Smooth muscle cell (in vitro differentiated cells): ENCODE data around the gene TP53RK. TPM values are rescaled to one million over a fixed set of nuclear protein-coding genes. Genes with fewer than 3 reads are reported as not detected.
A peak's percentile ranks its signal among the peaks of the same experiment; 100 is the strongest.

ENCODE experiments used
- DNase-seq: peaks from one replicate; lab custom pipeline; 2025; ENCODE audit not compliant: unreplicated experiment; lab: John Stamatoyannopoulos, UW
- H2AFZ ChIP-seq: fragments of 200-600 bp; sonication (generic); 2 replicates; pipeline ENCODE4 v1.6.0; 2016; ENCODE audit warnings: antibody characterized with exemption, low read depth, mild to moderate bottlenecking
- H3F3A ChIP-seq: fragments of 200-600 bp; sonication (generic); 2 replicates; pipeline ENCODE4 v1.6.0; 2017; ENCODE audit warnings: antibody characterized with exemption, low read depth
- H3K27ac ChIP-seq: fragments of 200-600 bp; sonication (generic); 2 replicates; pipeline ENCODE4 v1.5.1; 2016; ENCODE audit warnings: low read depth, mild to moderate bottlenecking
- H3K27me3 ChIP-seq: fragments of 200-600 bp; sonication (generic); 2 replicates; pipeline ENCODE4 v1.6.1; 2016; ENCODE audit warnings: low read depth, mild to moderate bottlenecking
- H3K36me3 ChIP-seq: fragments of 200-600 bp; sonication (generic); 2 replicates; pipeline ENCODE4 v1.5.1; 2016; ENCODE audit warnings: low read depth
- H3K4me1 ChIP-seq: fragments of 200-600 bp; sonication (generic); 2 replicates; pipeline ENCODE4 v1.5.1; 2016; ENCODE audit warnings: low read depth
- H3K4me2 ChIP-seq: fragments of 200-600 bp; sonication (generic); 2 replicates; pipeline ENCODE4 v1.6.0; 2016; ENCODE audit warnings: mild to moderate bottlenecking
- H3K4me3 ChIP-seq: fragments of 200-600 bp; sonication (generic); 2 replicates; pipeline ENCODE4 v1.5.1; 2016; ENCODE audit warnings: mild to moderate bottlenecking
- H3K79me2 ChIP-seq: fragments of 200-600 bp; sonication (generic); 2 replicates; pipeline ENCODE4 v1.6.0; 2016; ENCODE audit warnings: low read depth, mild to moderate bottlenecking
- H3K9ac ChIP-seq: fragments of 200-600 bp; sonication (generic); 2 replicates; pipeline ENCODE4 v1.6.0; 2016; ENCODE audit warnings: low read depth
- H3K9me3 ChIP-seq: fragments of 200-600 bp; sonication (generic); replicated peaks from 2 replicates; pipeline ENCODE4 v1.5.1; 2016; ENCODE audit warnings: low read depth
- H4K20me1 ChIP-seq: fragments of 200-600 bp; sonication (generic); 2 replicates; pipeline ENCODE4 v1.6.0; 2016; ENCODE audit warnings: low read depth
- WGBS: methylation state at CpG from one replicate; pipeline ENCODE4 v1.1.7; 2016; ENCODE audit warnings: low lambda C conversion rate; 5-methylcytosine and 5-hydroxymethylcytosine counted together
- polyA plus RNA-seq: library from polyadenylated mRNA; unstranded; fragments of >200 nt; fragmentation: Nextera tagmentation; extraction: Ambion mirVana; gene quantifications from 2 replicates; pipeline ENCODE4 v1.2.1, GENCODE V29; 2016
- total RNA-seq: library from RNA; depleted of rRNA; stranded (reverse); fragments of >200 nt; gene quantifications from 2 replicates; pipeline ENCODE4 v1.2.3, GENCODE V29; 2014
- TF ChIP-seq, protein P1 (sequence below): fragments of 200-600 bp; sonication (generic); IDR thresholded peaks from 2 replicates; pipeline ENCODE4 v1.5.1; 2017; ENCODE audit warnings: borderline replicate concordance, mild to moderate bottlenecking, antibody characterized with exemption; ENCODE audit not compliant: insufficient read depth, poor library complexity, severe bottlenecking

TP53RK gene
- total and polyA plus RNA-seq, 2 experiments from 2014 or later = 26.5 to 30.9 TPM

DNA sequence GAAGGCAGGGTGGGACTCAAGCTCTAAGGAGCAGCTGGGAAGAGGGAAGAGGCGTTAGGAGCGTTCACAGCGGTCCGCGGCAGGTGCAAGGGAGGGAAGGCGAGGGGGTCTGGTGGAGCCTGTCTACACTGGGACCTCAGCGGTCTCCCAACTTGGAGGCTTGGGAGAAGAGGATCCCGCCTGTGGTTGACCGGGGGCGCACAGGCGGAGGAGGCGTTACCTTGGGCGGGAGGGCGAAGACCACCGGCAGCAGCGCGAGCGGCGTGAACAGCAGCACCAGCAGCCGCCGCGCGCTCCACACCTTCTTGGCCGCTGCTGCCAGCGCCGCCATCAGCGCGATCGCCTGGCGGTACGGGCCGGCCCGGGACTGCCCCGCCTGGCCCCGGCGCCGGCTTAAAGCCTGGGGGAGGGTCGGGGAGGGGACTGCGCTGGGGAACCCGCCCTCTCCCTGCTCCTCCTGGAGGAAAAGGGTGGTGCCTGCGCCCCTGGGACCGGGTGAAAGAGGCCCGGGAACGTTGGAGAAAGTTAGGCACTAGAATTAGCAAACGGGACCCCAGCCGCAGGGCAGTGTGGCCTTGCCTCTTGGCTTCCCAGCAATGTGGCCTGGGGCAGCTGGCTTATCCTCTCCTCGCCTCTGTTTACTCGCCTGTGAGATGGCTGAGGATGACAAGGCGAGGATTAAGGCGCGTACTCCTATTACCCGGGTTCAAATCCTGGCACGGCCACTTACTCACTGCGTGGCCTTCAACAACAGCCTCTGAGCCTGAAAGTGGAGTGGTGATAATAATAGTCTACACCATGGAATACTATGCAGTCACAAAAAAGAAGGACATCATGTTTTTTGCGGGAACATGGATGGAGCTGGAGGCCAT, 37.9 kb downstream of the TP53RK start, which contains the start of gene SLC13A3:
TSS of gene SLC13A3 (minus strand) at position 369 of the 872 bp plus-strand sequence. CDS start at position 331, 38 bp downstream.
- H3K9ac ChIP-seq = no peak within 1 kb of the TSS
- no peaks in the 10 kb centered on the region for H3K79me2 ChIP-seq
- peak within 1 kb of the TSS; percentile 62 for H3K4me2 ChIP-seq
- DNase-seq = no peak
- no peak within 1 kb of the TSS for H2AFZ ChIP-seq
- no peaks in the 10 kb centered on the region for H3K36me3 ChIP-seq
- no peak within 1 kb of the TSS for H3K27ac ChIP-seq
- no peaks in the 10 kb centered on the region for H3K9me3 ChIP-seq
- TF ChIP-seq, protein P1, sequence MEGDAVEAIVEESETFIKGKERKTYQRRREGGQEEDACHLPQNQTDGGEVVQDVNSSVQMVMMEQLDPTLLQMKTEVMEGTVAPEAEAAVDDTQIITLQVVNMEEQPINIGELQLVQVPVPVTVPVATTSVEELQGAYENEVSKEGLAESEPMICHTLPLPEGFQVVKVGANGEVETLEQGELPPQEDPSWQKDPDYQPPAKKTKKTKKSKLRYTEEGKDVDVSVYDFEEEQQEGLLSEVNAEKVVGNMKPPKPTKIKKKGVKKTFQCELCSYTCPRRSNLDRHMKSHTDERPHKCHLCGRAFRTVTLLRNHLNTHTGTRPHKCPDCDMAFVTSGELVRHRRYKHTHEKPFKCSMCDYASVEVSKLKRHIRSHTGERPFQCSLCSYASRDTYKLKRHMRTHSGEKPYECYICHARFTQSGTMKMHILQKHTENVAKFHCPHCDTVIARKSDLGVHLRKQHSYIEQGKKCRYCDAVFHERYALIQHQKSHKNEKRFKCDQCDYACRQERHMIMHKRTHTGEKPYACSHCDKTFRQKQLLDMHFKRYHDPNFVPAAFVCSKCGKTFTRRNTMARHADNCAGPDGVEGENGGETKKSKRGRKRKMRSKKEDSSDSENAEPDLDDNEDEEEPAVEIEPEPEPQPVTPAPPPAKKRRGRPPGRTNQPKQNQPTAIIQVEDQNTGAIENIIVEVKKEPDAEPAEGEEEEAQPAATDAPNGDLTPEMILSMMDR = no peak
- peak within 1 kb of the TSS; percentile 17 for H3K4me3 ChIP-seq
- H3F3A ChIP-seq = no peaks in the 10 kb centered on the region
- 29% methylated on average over 46 of the region's 55 CpGs for WGBS
- peaks cover 51% of the 10 kb centered on the region for H3K27me3 ChIP-seq
- no peaks in the 10 kb centered on the region for H4K20me1 ChIP-seq
- peaks cover 6% of the 10 kb centered on the region for H3K4me1 ChIP-seq

DNA sequence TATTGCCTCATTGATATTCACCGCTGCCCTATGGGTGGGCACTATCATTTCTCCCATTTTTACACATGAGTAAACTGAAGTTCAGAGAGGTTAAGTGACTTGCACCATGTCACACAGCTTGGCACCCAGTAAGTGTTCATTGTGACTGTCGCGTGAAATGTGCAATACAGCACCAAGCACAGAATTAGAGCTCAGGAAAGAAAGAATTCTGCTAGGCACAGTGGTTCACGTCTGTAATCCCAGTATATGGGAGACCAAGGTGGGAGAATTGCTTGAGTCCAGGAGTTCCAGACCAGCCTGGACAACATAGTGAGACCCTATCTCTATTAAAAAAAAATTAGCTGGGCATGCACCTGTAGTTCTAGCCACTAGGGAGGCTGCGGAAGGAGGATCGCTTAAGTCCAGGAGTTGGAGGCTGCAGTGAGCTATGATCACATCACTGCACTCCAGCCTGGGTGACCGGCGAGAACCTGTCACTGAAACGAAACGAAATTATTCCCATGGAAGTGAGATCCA, 38.6 kb downstream of the TP53RK start:
- Histone ChIP-seq H3K36me3 (no peaks in the 10 kb centered on the region), H3K27me3 (peaks cover 51% of the 10 kb centered on the region), H3K9ac (no peak overlapping the region), H3K79me2 (no peaks in the 10 kb centered on the region), H2AFZ (no peak overlapping the region), H3K9me3 (no peaks in the 10 kb centered on the region), H4K20me1 (no peaks in the 10 kb centered on the region), H3K4me1 (peaks cover 6% of the 10 kb centered on the region), H3K4me2 (no peak overlapping the region), H3K4me3 (no peak overlapping the region), H3F3A (no peaks in the 10 kb centered on the region), H3K27ac (no peak overlapping the region)
- TF ChIP-seq, protein P1 = no peak
- DNase-seq = no peak
- 90% methylated on average over 10 of the region's 10 CpGs for WGBS

DNA sequence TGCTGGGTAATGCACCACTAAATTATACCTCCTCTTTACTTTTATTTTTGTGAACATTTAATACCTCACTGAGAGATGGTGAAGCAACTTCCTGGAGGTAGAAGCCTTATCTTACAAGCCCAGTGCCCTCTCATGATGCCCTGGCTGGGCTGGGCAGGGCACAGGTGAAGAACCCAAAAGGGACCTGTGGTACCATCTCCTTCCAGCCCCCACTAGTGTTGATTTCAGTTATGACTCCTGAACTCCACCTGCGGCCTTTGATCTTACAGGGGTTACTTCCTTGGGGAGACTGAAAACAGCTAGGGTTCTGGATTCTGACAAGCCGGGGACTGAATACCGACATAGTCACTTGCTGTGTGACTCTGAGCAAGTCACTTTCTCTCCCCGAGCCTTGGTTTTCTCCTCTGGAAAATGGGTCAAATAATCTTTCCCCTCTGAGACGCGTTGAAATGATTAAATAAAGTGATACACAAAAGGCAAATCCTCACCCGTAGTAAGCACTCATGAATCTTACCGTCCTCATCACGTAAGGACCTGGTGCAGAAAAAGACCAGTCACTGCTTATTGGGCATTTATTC, 39.2 kb downstream of the TP53RK start:
- no peak for DNase-seq
- Histone ChIP-seq H3K27ac (no peak overlapping the region), H3K4me3 (no peak overlapping the region), H3K79me2 (no peaks in the 10 kb centered on the region), H3K4me2 (no peak overlapping the region), H3K36me3 (no peaks in the 10 kb centered on the region), H2AFZ (no peak overlapping the region), H3K9me3 (no peaks in the 10 kb centered on the region), H4K20me1 (no peaks in the 10 kb centered on the region), H3K4me1 (peaks cover 6% of the 10 kb centered on the region), H3K27me3 (peaks cover 51% of the 10 kb centered on the region), H3K9ac (no peak overlapping the region), H3F3A (no peaks in the 10 kb centered on the region)
- 96% methylated on average over 9 of the region's 9 CpGs for WGBS
- TF ChIP-seq, protein P1 = no peak
